ENCODE measurements around the gene EPHA1.

- no peak for TF ChIP-seq FOXK2 (IDR thresholded peaks at IDR 0.05)
- no peak for TF ChIP-seq BHLHE40 (IDR thresholded peaks at IDR 0.05; ENCODE audit: borderline replicate concordance)
Observed at GRCh38 chr7:143436325-143436946, 27.8 kb upstream of the EPHA1 start.

Data from HEK293T (cell line).